ENCODE results near the gene EFEMP2.
"Not testable (repeated sequence)": the region's sequence is repeated elsewhere in the genome, so short reads cannot be mapped to it uniquely, and the experiment has no call there.

Gene EFEMP2

DNA sequence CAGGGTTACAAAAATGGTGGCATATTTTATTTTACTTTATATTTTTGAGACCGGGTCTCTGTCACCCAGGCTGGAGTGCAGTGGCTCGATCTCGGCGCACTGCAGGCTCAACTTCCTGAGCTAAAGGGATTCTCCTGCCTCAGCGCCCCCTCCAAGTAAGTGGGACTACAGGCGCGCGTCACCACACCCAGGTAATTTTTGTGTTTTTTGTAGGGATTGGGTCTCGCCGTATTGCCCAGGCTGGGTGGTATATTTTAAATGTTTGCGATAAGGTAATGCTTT, 28.2 kb upstream of the EFEMP2 start:
- no peak for DNase-seq (ENCODE audit: extremely low read depth in 1 of 2, low read depth in 1 of 2)

DNA sequence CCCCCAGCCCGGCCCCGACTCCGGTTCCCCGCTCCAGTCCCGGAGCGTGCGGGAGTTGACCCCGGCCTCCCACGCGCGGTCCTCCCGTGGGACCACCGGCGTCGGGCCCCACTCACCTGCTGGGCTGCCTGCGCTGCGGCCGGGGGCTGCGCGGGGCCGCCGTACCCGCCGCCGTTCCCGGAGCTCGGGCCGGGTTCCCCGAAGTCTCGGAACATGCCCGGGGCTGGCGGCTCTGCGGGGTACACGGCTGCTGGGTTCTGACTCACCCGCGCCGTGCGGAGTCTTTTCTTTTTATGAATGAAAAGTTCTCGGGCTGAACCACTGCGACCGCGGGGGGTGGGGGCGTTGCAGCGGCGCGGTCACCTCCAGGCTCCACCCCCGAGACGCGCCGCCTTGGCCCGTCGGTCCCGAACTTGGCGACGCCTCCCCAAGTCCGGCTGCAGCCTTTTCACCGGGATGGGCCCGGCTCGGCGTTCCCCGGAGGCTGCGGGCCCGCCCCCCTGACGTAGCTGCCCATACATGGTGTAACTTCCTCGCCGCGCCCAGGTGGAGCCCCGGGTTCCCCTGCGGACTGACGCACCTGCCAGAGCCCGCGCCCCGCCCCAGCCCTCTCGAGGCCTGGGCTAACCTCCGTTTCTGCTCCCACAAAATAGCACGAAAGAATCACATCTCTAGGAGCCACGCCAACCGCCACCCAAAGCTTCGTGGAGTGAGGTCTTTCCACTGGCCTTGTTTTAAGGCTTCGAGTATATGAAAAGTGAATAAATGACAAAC, 27.7 kb upstream of the EFEMP2 start, which contains the start of gene FOSL1:
Gene FOSL1 (minus strand): TSS at position 264 of the 774 bp plus-strand sequence. CDS start 49 bp downstream, at position 215.
- peak; percentile 86 to 90 for DNase-seq (ENCODE audit: extremely low read depth in 1 of 2, low read depth in 1 of 2)

DNA sequence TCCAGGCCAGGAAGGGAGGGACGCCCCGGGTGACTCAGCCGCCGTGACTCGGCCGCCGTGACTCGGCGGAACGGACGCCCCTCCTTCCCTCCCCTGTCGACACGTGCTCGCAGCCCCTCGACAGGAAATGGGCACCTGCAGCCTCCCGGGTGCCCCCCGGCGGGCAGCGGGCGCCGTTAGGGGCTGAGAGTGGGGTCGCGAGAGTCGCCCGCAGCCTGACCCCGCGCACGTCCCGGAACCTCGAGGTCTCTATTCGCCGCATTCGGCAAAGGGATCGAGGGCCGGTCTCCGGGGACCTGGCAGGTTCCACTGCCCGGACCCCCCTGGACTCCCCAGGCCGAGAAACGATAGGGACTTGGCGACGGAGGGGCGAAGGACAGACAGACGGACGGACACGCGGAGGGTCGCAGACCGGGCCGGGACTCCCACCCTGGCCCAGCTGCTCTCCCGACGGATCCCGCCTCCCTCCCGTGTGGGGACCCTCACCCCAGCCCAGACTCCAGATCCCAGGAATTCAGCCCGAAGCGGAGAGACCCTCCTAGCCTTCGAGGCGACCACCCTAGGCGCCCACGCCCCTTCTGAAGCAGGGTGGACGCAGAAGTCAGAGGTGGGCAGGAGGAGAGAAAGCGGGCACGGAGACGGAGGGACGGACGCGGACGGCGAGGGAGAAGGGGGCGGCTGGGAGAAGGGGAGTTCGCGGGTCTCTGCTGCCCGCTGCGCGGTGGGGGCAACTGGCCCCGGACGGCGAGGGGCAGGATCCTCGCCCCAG, 26.9 kb upstream of the EFEMP2 start:
- DNase-seq (ENCODE audit: extremely low read depth in 1 of 2, low read depth in 1 of 2): peak in 1 of 2 donors; percentile 49

DNA sequence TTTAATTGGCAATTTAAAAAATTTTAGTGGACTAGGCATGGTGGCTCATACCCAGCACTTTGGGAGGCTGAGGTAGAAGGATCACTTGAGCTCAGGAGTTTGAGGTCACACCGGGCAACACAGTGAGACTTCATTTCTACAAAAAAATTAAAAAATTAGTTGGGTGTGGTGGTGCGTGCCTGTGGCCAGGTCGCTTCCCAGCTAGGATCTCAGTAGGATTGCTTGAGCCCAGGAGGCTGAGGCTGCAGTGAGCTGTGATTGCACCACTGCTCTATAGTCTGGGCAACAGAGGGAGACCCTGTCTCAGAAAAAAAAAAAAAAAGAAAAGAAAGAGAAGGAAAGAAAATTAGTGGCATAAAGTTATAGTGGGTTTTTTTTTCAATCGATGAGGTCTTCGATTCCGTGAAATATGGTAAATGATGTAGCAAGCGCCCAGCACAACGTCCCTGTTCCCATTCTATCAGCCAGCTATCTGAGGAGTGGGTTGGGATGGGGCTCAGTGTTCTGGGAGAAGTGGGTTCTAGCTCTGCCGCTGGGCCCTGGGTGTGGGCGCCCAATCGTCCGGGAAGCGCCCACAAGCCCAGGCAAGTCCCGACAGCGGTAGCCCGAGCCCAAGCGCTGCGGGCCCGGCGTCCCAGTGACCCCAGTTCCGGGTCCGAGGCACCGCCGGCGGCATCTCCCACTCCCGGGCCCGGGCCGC, 26.2 kb upstream of the EFEMP2 start:
- DNase-seq (ENCODE audit: extremely low read depth in 1 of 2, low read depth in 1 of 2): no peak

DNA sequence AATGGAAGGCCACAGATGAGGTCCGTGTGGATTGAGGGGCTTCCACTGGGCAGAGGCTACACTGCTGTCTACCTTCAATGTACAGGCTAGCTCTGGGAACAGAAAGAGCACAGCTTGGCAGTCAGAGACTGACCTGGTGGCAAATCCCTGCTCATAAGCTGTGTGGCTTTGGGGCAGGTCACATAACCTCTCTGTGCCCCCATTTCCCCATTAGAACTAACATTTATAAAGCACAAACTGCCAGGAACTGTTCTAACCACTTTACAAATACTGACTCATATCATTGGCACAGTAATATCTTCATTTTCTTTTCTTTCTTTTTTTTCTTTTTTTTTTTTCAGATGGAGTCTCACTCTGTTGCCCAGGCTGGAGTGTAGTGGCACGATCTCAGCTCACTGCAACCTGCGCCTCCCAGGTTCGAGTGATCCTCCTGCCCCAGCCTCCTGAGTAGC, 24.4 kb upstream of the EFEMP2 start:
- no peak for DNase-seq (ENCODE audit: extremely low read depth in 1 of 2, low read depth in 1 of 2)

DNA sequence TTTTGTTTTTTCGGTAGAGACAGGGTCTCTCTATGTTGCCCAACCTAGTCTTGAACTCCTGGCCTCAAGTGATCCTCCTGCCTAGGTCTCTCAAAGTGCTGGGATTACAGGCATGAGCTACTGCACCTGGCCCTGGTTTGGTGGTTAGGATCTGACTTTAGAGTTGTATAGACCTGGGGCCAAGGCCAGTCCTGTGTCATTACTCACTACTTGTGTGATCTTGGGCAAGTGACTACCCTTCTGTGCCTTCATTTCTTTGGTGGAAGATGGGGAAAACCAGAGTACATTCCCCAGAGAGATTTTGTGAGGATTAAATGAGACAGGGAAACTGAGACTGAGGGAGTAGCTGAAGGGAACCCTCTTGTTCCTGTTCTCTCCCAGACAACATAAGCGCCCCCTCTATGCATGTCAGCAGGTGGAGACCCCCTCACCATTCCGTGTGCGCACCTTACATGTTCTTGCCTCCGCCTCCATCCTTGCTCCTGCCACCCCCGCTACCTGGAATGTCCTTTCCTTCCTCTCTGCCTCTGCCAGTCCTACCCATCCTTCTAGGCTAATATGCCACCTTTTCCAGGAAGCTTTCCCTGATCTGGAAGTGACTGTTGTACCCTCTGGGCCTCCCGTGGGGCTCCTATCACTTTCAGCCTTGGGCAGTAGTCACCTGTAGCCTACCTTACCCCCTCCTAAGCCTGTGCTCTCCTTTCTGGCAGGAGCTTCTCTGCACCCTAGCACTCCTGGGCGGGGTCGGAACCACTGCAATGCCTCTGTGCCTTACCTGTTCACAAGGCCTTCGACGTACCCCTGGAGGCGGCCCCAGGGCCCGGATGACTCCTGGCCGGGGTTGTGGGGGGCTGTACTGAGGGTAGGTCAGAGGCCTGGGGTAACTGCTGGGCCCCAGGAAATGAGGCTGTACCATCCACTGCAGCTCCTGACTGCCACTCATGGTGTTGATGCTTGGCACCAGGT, 23.7 kb upstream of the EFEMP2 start:
- no peak for DNase-seq (ENCODE audit: extremely low read depth in 1 of 2, low read depth in 1 of 2)

DNA sequence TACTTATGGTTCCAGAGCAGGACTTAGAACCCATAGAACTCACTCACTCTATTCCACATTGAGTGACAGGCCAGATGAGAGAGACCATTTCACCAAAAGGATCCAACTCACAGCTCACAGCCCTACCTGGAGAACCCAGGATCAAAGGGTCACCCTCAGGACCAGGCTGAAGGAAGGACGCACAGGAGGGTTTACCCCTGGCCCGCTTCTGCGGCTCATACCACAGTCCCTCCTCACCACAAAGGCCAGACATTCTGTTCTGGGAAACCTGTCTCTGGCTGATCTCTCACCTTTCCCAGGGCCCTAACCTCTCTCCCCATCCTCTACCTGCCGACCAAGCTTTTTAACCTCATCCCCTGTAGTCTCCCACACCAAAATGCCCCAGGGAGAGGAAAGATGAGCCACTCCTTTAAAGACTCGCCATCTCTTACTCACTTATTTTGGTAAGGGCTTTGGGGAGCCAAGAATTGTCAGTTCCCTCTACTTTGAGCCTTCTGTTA, 22.9 kb upstream of the EFEMP2 start:
- DNase-seq (ENCODE audit: extremely low read depth in 1 of 2, low read depth in 1 of 2): no peak

DNA sequence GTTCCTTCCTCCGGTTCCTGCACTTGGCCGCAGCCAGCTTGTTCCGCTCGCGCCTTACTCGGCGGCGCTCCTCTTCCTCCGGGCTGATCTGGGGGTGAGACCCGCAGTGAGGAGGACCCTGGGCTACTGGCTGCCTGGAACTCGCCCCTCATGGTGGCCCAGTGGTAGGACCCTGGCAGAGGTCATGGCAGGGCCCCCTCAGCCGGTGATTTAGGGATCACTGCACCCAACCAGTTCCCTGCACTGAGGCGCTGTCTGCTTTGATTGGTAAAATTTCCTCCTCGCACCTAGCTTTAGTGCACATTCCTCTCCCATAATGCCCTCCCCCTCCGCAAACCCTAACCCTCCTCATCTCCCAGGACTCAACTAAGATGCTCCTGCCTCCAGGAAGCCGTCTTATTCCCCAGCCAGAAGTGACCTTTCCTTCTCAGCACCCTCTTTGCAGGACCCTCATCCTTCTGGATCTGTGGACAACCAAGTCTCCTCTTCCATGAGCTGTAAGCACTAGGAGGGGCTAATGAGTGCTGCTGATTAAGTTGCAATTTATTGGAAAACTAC, 21.5 kb upstream of the EFEMP2 start:
- DNase-seq (ENCODE audit: extremely low read depth in 1 of 2, low read depth in 1 of 2): no peak

DNA sequence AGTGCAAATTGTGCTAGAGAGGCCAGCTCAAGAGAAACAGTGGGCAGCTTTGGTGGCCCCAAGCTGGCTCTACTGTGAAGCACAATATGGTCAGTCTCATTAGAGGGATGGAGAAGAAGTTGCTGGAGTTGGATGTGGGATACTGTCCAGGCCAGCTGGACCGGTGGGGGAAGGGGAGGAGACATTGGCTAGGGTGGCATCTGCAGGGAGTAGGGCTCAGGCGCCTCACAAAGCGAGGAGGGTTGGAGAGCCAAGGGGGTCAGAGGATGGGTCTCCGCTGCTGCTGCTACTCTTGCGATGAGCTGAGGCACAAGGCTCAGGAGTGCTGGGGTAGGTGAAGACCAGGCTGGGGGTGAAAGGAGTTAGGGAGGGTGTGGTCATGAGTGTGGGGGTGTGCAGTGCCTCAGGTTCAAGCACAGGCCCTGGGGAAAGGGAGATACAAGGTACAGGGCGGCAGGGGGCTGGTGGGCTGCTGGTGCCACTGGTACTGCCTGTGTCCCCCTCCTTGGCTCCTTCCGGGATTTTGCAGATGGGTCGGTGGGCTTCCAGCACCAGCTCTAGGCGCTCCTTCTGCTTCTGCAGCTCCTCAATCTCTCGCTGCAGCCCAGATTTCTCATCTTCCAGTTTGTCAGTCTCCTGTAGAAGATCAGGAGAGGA, 20.2 kb upstream of the EFEMP2 start:
- DNase-seq (ENCODE audit: extremely low read depth in 1 of 2, low read depth in 1 of 2): no peak

DNA sequence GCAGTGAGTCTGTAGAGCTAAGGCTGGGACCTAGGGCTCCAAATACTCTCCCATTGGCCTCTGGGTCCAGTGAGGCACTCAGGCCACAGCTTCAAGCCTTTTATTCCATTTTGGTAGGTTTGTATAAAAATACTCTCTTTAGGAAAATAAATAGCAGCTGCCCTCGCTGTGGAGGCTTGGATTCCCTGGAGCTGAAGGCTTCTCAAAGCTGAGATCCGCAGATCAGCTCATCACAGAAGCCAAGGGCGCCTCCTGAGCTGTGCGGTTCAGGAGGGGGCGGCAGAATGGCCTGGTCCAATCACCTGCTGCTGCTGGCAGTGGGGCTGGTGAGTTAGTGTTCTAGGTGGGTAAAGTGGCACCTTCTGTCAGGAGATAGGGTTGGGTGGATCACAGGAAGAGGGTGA, 19.5 kb upstream of the EFEMP2 start:
- not testable (repeated sequence) for DNase-seq (ENCODE audit: extremely low read depth in 1 of 2, low read depth in 1 of 2)

DNA sequence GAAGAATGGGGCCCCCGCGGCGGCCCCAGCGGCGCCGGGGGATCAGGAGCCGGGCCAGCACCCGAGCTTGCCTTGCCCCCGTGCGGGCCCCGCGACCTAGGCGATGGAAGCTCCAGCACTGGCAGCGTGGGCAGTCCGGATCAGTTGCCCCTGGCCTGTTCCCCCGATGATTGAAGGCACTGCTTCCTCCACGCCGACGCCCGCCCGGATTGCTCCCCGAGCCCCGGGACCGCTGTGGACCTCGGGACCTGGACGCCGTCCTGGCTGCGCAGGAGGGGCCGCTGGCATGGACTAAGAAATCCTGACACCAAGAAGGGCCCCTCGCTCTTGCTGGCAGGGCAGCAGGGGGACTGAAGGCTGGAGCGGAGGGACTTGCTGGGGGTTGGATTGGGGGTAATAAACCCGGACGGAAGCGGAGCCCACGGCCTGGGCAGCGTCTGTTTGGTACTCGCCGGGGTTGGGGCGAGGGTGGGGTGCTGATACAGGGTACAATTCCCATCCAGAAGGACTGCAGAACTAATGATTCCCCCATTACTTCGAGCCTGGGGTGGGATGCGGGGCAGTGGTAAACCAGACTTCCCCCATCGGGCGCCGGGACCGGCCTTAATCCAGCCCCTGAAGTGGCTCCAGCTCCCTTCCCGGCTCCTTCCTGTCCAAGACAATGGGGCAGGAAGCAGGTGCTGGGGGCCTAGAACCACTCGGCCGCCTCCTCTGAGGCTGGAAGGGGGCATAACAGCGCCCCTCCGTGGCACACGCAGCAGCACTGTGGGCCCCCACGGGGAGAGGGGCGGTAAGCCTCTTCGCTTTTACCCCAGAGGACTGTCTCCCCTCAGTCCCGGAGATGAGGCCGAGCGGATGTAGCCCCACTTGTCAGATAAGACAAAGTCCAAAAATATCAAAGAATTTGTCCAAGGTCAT, 18.9 kb upstream of the EFEMP2 start:
- DNase-seq (ENCODE audit: extremely low read depth in 1 of 2, low read depth in 1 of 2): no peak

DNA sequence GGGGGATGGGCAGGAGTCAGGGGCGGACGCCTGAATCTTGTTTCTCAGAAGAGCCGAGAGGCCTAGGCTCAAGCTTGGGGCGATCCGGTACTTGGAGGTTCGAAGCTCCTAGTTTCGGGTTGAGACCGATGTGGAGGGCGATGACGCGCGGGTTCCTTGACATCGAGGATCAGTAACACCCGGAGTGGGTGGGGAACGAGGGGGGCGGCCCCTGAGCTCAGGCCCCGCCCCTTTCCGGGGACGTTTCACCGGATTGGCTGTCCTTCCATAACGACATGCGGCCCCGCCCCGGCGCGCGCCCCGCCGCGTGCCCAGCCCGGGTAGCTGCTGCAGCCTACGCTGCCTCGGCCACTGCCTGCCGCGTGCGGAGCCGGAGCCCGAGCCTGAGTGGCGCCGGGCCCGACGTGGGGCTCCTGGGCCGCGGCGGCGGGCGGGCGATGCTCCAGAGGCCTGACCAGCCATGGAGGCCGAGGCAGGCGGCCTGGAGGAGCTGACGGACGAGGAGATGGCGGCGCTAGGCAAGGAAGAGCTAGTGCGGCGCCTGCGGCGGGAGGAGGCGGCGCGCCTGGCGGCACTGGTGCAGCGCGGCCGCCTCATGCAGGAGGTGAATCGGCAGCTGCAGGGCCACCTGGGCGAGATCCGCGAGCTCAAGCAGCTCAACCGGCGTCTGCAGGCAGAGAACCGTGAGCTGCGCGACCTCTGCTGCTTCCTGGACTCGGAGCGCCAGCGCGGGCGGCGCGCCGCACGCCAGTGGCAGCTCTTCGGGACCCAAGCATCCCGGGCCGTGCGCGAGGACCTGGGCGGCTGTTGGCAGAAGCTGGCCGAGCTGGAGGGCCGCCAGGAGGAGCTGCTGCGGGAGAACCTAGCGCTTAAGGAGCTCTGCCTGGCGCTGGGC, 18.0 kb upstream of the EFEMP2 start, which contains the start of gene CCDC85B:
Gene CCDC85B (plus strand): TSS at position 350 of the 895 bp plus-strand sequence. CDS start 111 bp downstream, at position 461.
- peak; percentile 92 to 98 for DNase-seq (ENCODE audit: extremely low read depth in 1 of 2, low read depth in 1 of 2)

DNA sequence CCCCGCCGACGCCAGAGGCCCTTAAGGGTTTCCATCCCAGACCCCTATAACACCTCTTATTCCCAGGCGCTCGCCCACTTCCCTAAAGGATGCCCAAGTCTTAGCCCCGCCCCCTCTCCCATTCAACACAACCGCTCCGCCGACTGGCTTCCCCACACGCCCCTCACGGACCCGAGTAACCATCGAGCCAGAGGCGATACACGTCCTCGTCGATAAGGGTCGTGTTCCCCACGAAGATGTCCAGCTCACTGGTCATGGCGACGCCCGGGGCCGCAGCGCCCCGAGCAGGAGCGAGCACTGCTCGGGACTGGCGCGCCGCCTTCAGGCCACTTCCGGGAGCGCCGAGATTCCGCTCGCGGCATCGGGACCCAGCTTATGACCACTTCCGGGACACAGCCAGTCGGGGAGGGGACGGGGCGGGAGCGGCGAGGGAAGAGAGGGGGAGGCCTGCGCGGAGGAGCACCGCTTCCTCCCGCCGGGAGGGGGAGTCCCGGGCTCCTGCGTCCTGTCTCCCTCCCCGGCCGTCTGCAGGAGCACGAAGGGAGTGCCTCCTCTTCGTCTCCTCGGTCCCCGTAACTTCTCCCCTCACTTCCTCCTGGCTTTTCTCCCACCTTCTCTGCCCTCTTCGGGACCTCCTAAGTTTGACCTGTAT, 15.7 kb upstream of the EFEMP2 start, which contains the start of gene FIBP:
Gene FIBP (minus strand): TSS at position 309 of the 652 bp plus-strand sequence. CDS start 53 bp downstream, at position 256.
- DNase-seq (ENCODE audit: extremely low read depth in 1 of 2, low read depth in 1 of 2): peak; percentile 90 to 92

DNA sequence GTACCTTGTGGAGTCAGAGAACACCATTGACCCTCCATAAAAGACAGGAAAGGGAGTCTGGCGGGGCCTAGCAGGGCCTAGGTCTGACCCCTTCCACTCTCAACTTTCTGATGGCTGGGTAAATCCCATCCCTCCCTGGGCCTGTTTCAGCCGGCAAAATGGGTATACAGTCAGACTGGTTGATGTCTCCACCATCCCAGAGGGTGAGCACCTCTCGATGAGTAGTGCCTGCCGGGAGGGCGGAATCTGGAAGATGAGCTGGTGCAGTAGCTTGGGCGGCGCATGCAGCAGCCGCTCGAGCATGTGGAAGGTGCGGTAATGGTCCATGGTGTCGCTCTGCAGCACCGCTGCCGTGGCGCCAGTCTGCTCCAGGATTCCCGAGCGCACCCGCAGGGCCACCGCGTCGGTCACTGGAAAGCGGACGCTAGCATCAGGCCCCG, 15.1 kb upstream of the EFEMP2 start:
- DNase-seq (ENCODE audit: extremely low read depth in 1 of 2, low read depth in 1 of 2): no peak

DNA sequence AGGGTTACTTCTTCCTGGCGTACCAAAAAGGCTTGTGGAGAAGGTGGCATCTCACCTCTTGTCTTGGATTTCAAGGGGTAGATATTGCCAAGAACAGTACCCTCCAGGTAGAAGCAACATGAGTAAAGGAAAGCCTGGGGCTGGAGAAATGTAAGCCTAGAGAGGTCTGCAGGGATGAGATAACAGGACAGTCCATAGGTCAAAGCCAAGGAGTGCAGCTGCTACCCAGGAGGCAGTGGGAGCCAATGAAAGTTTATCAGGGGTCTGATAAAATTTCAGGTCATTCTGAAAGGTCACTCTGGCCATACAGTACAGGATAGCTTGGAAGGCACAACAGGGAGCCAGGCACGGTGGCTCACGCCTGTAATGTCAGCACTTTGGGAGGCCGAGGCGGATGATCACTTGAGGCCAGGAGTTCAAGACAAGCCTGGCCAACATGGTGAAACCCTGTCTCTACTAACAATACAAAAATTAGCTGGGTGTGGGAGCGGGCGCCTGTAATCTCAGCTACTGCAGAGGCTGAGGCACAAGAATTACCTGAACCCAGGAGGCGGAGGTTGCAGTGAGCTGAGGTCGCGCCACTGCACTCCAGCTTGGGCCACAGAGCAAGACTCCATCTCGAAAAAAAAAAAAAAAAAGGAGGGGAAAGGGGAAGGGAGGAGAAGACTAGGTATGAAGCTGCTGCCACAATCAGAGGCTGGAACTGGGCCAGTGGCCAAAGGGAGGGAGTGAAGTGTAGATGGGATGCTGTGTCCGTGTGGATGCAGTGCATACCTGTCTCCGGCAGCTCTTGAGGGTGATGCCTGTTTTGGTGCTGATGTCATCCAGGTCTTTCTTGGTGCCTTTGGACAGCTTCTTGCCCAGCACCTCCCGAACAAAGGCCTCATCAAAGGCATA, 14.5 kb upstream of the EFEMP2 start:
- DNase-seq (ENCODE audit: extremely low read depth in 1 of 2, low read depth in 1 of 2): no peak

All from activated CD8-positive, alpha-beta memory T cell treated with anti-CD3 and anti-CD28 coated beads for 1 hour (primary cell).